Activated naive CD4-positive, alpha-beta T cell treated with anti-CD3 and anti-CD28 coated beads, Interleukin-2, amount 50 U/mL, for 16 hours (primary cell): ENCODE measurements around the gene KLHL28.

Source experiments
- DNase-seq: peaks from one replicate; pipeline ENCODE4 v3.0.0-alpha.2; 2020

The KLHL28 gene

DNA sequence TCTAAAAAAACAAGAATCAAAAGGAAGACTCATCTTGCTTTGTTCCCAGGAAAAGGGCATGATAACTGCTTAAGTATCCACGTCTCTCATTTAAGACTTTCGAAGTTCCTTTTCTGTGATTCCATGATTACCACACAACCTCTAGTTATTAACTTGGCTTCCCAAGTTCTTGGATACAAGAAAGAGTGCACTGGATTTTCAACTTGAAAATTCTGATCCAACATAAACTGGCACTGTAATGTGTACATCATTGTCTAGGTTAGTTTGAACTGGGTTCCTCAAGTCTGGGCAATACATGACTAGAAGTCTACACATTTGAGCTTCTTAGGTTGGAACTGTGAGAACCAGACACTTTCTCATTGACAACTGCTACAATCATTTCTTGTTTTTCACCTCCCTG lies 1.6 kb downstream of the KLHL28 start:
- DNase-seq = no peak

DNA sequence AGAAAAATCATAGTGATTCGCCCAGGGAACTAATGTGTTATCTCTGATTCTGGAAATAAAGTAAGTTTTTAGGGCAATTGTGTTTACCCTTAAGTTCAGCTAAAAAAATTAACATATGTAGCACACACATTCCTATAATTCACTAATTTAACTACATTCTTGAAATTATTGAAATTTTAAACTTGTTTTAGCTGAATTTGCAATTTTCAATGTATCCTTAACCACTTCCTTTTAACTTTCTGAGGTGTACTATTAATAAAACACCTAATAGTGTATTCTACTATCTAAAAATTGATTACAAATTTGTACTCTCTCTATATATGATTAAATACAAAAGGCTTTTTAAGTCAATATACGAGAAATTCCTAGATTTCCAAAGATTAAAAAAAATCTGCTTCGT lies 2.2 kb downstream of the KLHL28 start:
- DNase-seq = no peak

DNA sequence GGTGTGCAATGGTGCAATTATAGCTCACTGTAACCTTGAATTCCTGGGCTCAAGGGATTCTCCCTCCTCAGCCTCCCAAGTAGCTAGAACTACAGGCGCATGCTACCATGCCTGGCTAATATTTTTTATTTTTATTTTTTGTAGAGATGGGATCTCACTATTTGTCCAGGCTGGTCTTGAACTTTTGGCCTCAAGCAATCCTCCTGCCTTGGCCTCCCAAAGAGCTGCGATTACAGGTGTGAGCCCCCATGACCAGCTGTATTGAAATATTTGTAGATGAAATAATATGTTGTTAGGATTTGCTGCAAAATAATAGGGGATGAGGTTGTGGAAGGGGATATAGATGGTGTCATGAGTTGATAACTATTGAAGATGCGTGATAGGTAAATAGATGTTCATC lies 4.9 kb downstream of the KLHL28 start:
- no peak for DNase-seq

GRCh38 chr14:44955528-44955927 lies 6.2 kb downstream of the KLHL28 start:
- no peak for DNase-seq

GRCh38 chr14:44954750-44955149 lies 7.0 kb downstream of the KLHL28 start:
- no peak for DNase-seq

DNA sequence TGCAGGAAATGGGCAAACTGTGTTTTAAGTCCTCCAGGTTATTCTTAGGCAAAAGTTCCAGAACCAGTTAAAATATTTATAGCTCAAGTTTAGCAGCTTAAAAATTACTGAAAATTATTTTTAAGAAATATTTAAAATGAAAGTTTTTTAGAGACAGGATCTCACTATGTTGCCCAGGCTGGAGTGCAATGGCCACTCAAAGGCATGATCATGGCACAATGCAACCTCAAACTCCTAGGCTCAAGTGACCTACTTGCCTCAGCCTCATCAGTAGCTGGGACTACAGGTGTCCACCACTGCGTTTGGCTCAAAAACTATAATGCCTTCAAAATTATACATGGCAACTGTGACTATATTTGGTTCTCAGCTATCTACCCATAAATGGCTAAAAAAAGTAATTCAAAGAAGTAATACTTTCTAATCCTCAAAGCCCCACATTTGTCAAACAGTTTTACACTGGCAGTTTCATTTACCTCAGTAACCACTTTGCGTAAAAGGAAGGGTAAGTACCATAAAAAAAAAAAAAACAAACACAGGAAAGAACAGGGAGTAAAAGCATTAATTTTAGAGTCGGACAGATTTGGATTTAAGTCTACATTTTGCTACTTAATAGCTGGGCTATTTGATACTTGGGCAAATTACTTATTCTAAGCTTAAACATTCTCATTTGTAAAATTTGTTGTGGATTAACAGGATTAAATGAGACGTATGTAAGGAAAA lies 9.2 kb downstream of the KLHL28 start:
- no peak for DNase-seq

DNA sequence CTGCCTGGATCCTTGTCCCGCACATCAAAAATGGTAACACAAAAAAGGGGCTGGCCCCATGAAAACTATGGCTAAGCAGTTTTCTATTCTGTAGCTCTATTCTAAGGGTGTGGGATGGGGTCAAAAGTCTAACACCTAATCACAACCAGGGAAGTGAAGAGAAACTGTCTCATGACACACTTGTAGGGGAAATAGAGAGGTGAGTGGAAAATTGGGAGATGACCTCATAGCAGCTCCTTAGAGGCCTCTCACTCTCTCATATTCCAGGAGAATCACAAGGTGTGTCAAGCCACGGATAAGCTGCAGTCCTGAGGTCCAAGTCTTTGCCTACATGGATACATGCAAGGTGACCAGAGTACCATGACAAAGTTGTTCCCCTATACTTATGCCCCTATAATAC lies 10.7 kb downstream of the KLHL28 start:
- DNase-seq = no peak

DNA sequence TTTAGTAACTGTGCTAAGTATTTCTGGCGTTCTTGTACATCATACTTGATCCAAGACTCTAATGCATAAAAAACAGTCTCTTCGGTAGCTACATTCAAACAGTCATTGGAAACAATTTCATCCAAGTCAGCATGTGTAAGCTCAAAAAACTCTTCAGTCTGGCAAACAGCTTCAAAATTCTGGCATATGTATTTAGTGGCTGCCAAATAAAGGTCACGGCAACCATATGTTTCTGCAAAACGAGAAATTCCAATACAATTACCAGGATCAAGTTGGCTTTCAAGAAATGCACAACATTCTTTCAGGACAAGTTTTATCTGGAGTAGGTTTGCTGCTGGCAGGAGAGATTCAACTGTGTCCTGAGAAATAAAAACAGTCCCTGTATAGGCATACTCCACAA lies 16.5 kb downstream of the KLHL28 start:
- DNase-seq = no peak

- no peak for DNase-seq
Measured at GRCh38 chr14:44944107-44944506, 17.6 kb downstream of the KLHL28 start.

- no peak for DNase-seq
Measured at GRCh38 chr14:44942436-44942835, 19.3 kb downstream of the KLHL28 start.

GRCh38 chr14:44941591-44941990 lies 20.2 kb downstream of the KLHL28 start:
- DNase-seq = no peak

- no peak for DNase-seq
Measured at GRCh38 chr14:44940944-44941343, 20.8 kb downstream of the KLHL28 start.

GRCh38 chr14:44940211-44940610 lies 21.5 kb downstream of the KLHL28 start:
- no peak for DNase-seq

DNA sequence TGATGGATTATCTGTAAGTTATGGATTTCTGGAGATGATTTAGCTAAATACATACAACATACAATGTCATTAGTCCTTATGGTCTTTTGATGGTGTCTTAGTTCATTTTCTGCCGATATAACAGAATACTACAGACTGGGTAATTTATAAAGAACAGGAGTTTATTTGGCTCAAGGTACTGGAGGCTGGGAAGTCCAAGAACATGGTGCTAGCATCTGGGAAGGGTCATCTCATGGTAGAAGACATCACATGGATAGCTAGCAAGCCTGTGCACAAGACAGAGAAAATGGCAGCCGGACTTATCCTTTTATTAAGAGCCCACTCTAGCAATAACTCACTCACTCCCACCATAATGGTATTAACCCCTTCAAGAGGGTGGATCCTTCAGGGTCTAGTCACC lies 24.2 kb downstream of the KLHL28 start:
- no peak for DNase-seq

DNA sequence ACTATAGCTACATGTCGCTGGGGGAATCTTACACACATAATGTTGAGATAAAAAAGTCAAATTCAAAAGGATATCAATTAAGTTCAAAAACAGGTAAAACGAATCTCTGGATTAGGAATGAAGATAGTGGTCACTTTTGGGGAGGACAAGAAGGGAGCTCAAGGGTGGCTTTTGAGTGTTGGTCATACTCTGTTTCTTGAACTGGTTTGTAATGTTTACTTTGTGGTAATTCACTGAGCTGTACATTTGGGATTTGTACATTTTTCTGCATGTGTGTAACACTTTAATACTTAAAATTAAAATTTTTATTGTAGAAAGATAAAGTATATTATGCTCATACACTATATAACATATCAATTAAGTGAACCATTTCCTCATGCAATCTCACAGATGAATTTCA lies 26.6 kb downstream of the KLHL28 start:
- no peak for DNase-seq

GRCh38 chr14:44928793-44929192 lies 33.0 kb downstream of the KLHL28 start:
- DNase-seq = no peak

DNA sequence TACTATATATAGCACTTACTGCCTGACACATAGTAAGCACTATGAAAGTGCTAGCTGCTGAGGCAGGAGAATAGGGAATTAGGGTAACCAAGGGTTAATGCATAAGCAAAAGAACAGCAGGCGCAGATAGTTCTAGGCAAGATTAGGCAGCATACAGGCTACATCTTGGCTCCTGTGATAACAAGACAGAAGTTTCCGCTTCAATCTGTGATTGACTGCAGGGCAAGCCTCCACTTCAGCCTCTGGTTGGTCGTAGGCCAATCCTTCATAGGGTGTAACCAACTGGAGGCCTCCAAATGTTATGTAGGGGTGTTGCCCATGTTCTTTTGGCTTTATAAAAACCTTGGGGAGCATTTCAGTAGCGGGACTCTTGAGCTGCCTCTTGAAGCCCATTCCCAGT lies 46.9 kb downstream of the KLHL28 start:
- DNase-seq = no peak

- no peak for DNase-seq
Measured at GRCh38 chr14:44912041-44912869, 49.5 kb downstream of the KLHL28 start.

GRCh38 chr14:44910821-44911220 lies 50.9 kb downstream of the KLHL28 start:
- DNase-seq = no peak

DNA sequence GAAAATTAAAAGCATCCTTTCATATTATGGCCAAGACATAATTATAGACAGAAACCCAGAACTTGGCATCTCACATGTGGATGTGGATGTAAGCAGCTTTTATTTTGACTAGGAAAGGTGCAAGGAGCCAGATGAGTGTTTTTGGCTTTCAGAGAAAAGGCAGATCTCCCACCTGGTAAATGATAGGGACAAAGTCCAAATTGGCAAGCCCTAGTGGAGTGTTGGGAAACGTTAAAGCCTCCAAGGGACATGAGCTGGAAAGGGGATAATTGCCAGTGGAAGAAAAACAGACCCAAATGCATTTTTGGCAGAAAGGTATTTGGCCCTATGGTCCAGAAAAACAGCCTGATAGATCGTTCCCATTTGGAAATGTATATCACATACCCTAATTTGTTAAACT lies 60.1 kb downstream of the KLHL28 start:
- no peak for DNase-seq

- DNase-seq = no peak
Measured at GRCh38 chr14:44898551-44898950, 63.2 kb downstream of the KLHL28 start.

GRCh38 chr14:44897845-44898151 lies 63.9 kb downstream of the KLHL28 start:
- DNase-seq = no peak

GRCh38 chr14:44897041-44897844 lies 64.5 kb downstream of the KLHL28 start:
- DNase-seq = peak; percentile 97
